NOMO-1 (cell line): Measurements from ENCODE around the gene SULT1A1.
"Not testable (repeated sequence)": the region's sequence is repeated elsewhere in the genome, so short reads cannot be mapped to it uniquely, and the experiment has no call there.

ENCODE experiments used
- DNase-seq, 2 experiments: peaks; one replicate each; lab custom pipeline; 2025; ENCODE audit not compliant: unreplicated experiment in 2 of 2; lab: John Stamatoyannopoulos, UW

Gene SULT1A1

GRCh38 chr16:28592511-28592910, 17.3 kb downstream of the SULT1A1 start:
- no peak for DNase-seq

GRCh38 chr16:28591355-28591754, 18.5 kb downstream of the SULT1A1 start:
- DNase-seq: no peak

- no peak for DNase-seq
Measured at GRCh38 chr16:28590384-28591340, 19.2 kb downstream of the SULT1A1 start.

GRCh38 chr16:28589930-28590329, 19.9 kb downstream of the SULT1A1 start:
- no peak for DNase-seq

GRCh38 chr16:28589069-28589468, 20.8 kb downstream of the SULT1A1 start:
- DNase-seq: no peak

GRCh38 chr16:28587386-28587785, 22.5 kb downstream of the SULT1A1 start:
- no peak for DNase-seq

- DNase-seq: no peak
Measured at GRCh38 chr16:28586466-28586865, 23.4 kb downstream of the SULT1A1 start.

- DNase-seq: no peak
Measured at GRCh38 chr16:28585674-28586073, 24.2 kb downstream of the SULT1A1 start.

- DNase-seq: no peak
Measured at GRCh38 chr16:28580726-28581315, 29.0 kb downstream of the SULT1A1 start.

GRCh38 chr16:28575446-28576109, 34.3 kb downstream of the SULT1A1 start:
- DNase-seq: no peak

GRCh38 chr16:28574925-28575324, 34.9 kb downstream of the SULT1A1 start:
- DNase-seq: no peak

GRCh38 chr16:28573738-28574718, 35.8 kb downstream of the SULT1A1 start:
- no peak for DNase-seq

- no peak for DNase-seq
Measured at GRCh38 chr16:28572696-28573510, 36.9 kb downstream of the SULT1A1 start.

GRCh38 chr16:28569968-28570752, 39.7 kb downstream of the SULT1A1 start:
- no peak for DNase-seq

GRCh38 chr16:28569021-28569420, 40.8 kb downstream of the SULT1A1 start:
- DNase-seq: no peak

- no peak for DNase-seq
Measured at GRCh38 chr16:28567292-28567691, 42.6 kb downstream of the SULT1A1 start.

- DNase-seq: not testable (repeated sequence)
Measured at GRCh38 chr16:28566233-28566925, 43.5 kb downstream of the SULT1A1 start.

- no peak for DNase-seq
Measured at GRCh38 chr16:28563218-28563617, 46.6 kb downstream of the SULT1A1 start.
